Natural killer cell (primary cell): Measurements from ENCODE around the gene GIGYF2. TPM values are rescaled to one million over a fixed set of nuclear protein-coding genes. Genes with fewer than 3 reads are reported as not detected.

Experiments
- ATAC-seq, 3 donors: fragments of 150-1000 bp in 2 of 3; fragments of 200-7000 bp in 1 of 3; cut with Tn5 transposase; 1 replicate in 1 of 3; 2 replicates in 2 of 3; pipeline ENCODE4 v1.10.0; 2021; ENCODE audit warnings: mild to moderate bottlenecking in 2 of 3, moderate library complexity in 2 of 3
- DNase-seq, 2 donors: peaks; one replicate each; pipeline versions ENCODE4 v3.0.0 to v3.0.0-alpha.2; 2013 to 2021; ENCODE audit warnings: mixed read lengths in 1 of 2
- H3K27ac ChIP-seq: one replicate; pipeline ENCODE4 v1.5.1; 2013; ENCODE audit warnings: mild to moderate bottlenecking, low read length
- H3K27me3 ChIP-seq: one replicate; pipeline ENCODE4 v1.6.1; 2013; ENCODE audit warnings: low read length; ENCODE audit not compliant: control insufficient read depth, insufficient read depth
- H3K36me3 ChIP-seq: one replicate; pipeline ENCODE4 v1.6.1; 2013; ENCODE audit warnings: low read length; ENCODE audit not compliant: control insufficient read depth, insufficient read depth
- H3K4me1 ChIP-seq: one replicate; pipeline ENCODE4 v1.6.1; 2013; ENCODE audit warnings: low read length; ENCODE audit not compliant: control insufficient read depth, insufficient read depth
- H3K4me3 ChIP-seq: one replicate; pipeline ENCODE4 v1.5.1; 2013; ENCODE audit warnings: low read length
- H3K9me3 ChIP-seq: one replicate; pipeline ENCODE4 v1.6.1; 2013; ENCODE audit warnings: low read length; ENCODE audit not compliant: control insufficient read depth, insufficient read depth
- H3K27ac Mint-ChIP-seq, 2 donors: one replicate each; pipeline ENCODE4 v1.8.0; 2022; ENCODE audit warnings: mild to moderate bottlenecking in 2 of 2, mixed read lengths in 2 of 2, moderate library complexity in 1 of 2
- H3K27me3 Mint-ChIP-seq, 2 donors: one replicate each; pipeline ENCODE4 v1.8.0; 2022; ENCODE audit warnings: low read depth in 2 of 2, mixed read lengths in 2 of 2
- H3K36me3 Mint-ChIP-seq: one replicate; pipeline ENCODE4 v1.8.0; 2022; ENCODE audit warnings: mixed read lengths
- H3K4me1 Mint-ChIP-seq, 2 donors: one replicate each; pipeline ENCODE4 v1.8.0; 2022; ENCODE audit warnings: mixed read lengths in 2 of 2
- H3K4me3 Mint-ChIP-seq: one replicate; pipeline ENCODE4 v1.8.0; 2022; ENCODE audit warnings: mild to moderate bottlenecking, moderate library complexity, mixed read lengths
- H3K9me3 Mint-ChIP-seq, 2 donors: one replicate each; pipeline ENCODE4 v1.8.0; 2022; ENCODE audit warnings: mixed read lengths in 2 of 2
- WGBS: methylation state at CpG from one replicate; pipeline ENCODE4 v1.1.7; 2013; ENCODE audit warnings: missing lambda C conversion rate; ENCODE audit not compliant: insufficient coverage; 5-methylcytosine and 5-hydroxymethylcytosine counted together
- intact Hi-C: fragments of 100-400 bp; cut with micrococcal nuclease; formaldehyde crosslinking; loops from one replicate; pipeline ENCODE4 v1.14.2; 2022
- total RNA-seq, 4 donors: library from RNA; stranded (reverse); fragments of 120-200 nt in 1 of 4; gene quantifications; one replicate each; pipeline versions ENCODE4 v1.2.3 to v1.2.4, GENCODE V29; 2013 to 2022
- TF ChIP-seq, protein P1 (sequence below): fragments of 200-600 bp; IDR thresholded peaks from one replicate; pipeline ENCODE4 v1.8.0; 2022; ENCODE audit warnings: antibody characterized with exemption

GIGYF2 gene
- total RNA-seq, 3 donors from 2014 or later (not counting 1 experiment from before 2014, with no cell fraction given) = 73.6 to 85.3 (median 80.1) TPM

DNA sequence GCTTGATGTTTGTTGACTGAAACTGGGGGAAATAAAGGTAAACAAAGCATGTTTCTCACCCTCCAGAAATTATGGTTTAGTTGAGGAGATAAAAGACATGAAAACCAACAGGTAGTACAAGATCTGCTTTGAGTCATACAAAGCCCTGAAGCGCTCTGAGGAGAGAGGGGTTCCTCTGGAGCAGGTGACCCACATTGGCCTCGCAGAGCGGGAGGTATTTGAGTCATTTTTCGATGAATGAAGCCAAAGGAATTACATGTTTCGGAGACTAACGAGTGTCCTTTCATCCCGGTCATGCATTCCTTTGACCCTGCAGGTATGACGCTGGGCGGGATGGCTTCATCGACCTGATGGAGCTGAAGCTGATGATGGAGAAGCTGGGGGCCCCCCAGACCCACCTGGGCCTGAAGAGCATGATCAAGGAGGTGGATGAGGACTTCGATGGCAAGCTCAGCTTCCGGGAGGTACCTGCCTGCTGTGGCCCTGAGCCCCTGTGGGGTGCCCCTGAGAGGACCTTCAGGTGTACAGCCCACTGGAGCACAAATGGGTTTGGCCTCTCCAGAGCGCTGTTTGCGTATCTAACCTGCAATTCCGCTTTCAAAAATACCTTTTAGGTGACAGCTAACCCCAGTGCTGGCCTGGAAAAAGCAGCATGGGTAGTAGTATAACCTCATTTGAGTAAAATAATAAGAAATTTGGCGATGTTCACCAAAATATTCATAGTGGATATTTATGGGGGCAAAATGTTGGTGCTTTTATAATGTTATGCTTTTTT lies 34.5 kb upstream of the GIGYF2 start:
- Mint-ChIP-seq H3K4me3 (no peak overlapping the region), H3K27ac (no peak overlapping the region), H3K27me3 (peaks cover 0 to 3% of the 10 kb centered on the region in 2 donors), H3K36me3 (no peaks in the 10 kb centered on the region), H3K4me1 (peaks cover 0 to 4% of the 10 kb centered on the region in 2 donors), H3K9me3 (no peaks in the 10 kb centered on the region)
- TF ChIP-seq, protein P1, sequence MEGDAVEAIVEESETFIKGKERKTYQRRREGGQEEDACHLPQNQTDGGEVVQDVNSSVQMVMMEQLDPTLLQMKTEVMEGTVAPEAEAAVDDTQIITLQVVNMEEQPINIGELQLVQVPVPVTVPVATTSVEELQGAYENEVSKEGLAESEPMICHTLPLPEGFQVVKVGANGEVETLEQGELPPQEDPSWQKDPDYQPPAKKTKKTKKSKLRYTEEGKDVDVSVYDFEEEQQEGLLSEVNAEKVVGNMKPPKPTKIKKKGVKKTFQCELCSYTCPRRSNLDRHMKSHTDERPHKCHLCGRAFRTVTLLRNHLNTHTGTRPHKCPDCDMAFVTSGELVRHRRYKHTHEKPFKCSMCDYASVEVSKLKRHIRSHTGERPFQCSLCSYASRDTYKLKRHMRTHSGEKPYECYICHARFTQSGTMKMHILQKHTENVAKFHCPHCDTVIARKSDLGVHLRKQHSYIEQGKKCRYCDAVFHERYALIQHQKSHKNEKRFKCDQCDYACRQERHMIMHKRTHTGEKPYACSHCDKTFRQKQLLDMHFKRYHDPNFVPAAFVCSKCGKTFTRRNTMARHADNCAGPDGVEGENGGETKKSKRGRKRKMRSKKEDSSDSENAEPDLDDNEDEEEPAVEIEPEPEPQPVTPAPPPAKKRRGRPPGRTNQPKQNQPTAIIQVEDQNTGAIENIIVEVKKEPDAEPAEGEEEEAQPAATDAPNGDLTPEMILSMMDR = no peak
- DNase-seq = no peak
- WGBS = 91% methylated on average over 16 of the region's 16 CpGs
- no peak for ATAC-seq
- H3K36me3 ChIP-seq = no peaks in the 10 kb centered on the region
- H3K27ac ChIP-seq = no peak overlapping the region
- no peak overlapping the region for H3K4me3 ChIP-seq
- no peaks in the 10 kb centered on the region for H3K27me3 ChIP-seq
- H3K4me1 ChIP-seq = no peaks in the 10 kb centered on the region
- no peaks in the 10 kb centered on the region for H3K9me3 ChIP-seq
- intact Hi-C loops = no loop called here

DNA sequence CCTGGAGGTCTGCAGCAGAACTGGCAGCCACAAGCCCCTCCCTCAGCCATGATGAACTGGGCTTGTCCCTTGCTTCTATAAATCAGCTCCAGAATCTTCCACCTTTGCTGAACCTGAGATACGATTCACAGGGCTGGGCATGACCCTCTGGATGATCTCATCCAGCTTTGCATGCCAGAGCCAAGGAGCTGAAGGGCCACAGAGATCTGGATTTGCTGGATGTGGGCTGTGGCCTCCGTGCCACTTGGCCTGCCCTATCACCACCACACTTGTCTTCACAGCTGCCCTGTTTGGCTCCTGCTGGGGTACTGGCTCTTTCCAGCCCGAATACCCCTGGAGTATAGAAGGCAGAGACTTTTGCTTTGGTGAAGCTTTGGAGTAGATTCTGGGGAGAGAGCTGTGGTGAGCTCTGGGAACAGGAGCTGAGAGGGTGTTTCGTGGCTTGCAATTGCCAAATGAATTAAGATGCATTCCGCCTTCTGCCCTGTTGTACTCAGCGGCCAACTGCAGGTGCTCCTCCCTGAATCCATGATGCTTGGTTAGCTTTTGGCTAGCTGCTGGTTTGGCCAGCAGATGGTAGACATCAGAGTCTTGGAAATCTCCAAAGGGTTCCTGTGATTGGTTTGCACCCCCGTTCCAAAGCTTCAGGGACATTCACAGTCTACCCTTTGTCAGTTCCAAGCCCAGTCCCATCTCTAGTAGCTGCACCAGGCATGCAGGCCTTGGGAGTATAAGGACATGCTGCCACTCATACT lies 30.9 kb upstream of the GIGYF2 start:
- H3K4me3 ChIP-seq = no peak overlapping the region
- H3K4me3 Mint-ChIP-seq = no peak overlapping the region
- H3K9me3 ChIP-seq = no peaks in the 10 kb centered on the region
- no peaks in the 10 kb centered on the region for H3K36me3 Mint-ChIP-seq
- H3K27me3 ChIP-seq = no peaks in the 10 kb centered on the region
- H3K9me3 Mint-ChIP-seq = no peaks in the 10 kb centered on the region
- WGBS = 88% methylated on average over 7 of the region's 7 CpGs
- TF ChIP-seq, protein P1 = no peak
- H3K36me3 ChIP-seq = no peaks in the 10 kb centered on the region
- no peaks in the 10 kb centered on the region for H3K4me1 ChIP-seq
- no peak overlapping the region for H3K27ac Mint-ChIP-seq
- H3K4me1 Mint-ChIP-seq = no peaks in the 10 kb centered on the region
- DNase-seq (no peak), ATAC-seq (no peak)
- intact Hi-C loops = no loop called here
- H3K27ac ChIP-seq = no peak overlapping the region
- peaks cover 7% of the 10 kb centered on the region in 2 donors for H3K27me3 Mint-ChIP-seq

DNA sequence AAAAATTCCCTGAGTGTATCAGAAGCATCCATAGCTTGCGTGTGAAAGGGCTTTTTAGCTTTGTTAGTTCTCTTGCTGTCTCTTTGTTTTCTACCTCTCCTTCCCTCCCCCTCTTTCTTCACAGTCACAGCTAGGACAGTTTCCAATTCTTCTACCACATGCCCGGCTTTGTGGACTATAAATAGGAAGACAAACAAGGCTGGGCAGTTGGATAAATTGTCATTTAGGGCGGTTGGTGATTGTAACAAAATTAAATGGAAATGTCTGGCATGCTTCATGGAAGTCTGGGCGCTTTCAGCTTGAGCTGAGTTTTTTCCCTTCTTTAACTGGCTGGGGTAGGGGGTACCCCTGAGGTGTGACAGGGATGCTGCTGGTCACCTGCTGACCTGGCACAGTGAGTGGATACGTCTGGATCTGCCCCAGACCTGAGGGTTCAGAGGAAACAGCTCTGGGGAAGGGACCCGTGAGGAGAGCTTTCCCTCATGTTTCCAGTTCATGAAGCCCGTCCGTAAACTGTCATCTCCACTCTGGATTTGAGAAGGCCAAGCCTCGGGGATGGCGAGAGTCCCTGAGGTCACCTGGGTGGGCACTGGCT lies 29.0 kb upstream of the GIGYF2 start:
- H3K9me3 Mint-ChIP-seq = no peaks in the 10 kb centered on the region
- intact Hi-C loops = no loop called here
- H3K27ac Mint-ChIP-seq = no peak overlapping the region
- ATAC-seq (no peak), DNase-seq (no peak)
- H3K4me3 Mint-ChIP-seq = no peak overlapping the region
- H3K27me3 ChIP-seq = no peaks in the 10 kb centered on the region
- H3K4me1 Mint-ChIP-seq = no peaks in the 10 kb centered on the region
- TF ChIP-seq, protein P1 = no peak
- no peaks in the 10 kb centered on the region for H3K4me1 ChIP-seq
- peaks cover 6 to 7% of the 10 kb centered on the region in 2 donors for H3K27me3 Mint-ChIP-seq
- H3K9me3 ChIP-seq = no peaks in the 10 kb centered on the region
- no peaks in the 10 kb centered on the region for H3K36me3 Mint-ChIP-seq
- 90% methylated on average over 10 of the region's 10 CpGs for WGBS
- no peak overlapping the region for H3K4me3 ChIP-seq
- H3K36me3 ChIP-seq = no peaks in the 10 kb centered on the region
- no peak overlapping the region for H3K27ac ChIP-seq
